OCI-LY1 (cell line): ENCODE data around the gene KRT77.

Experiments used
- CTCF ChIP-seq: fragments of 200-600 bp; sonication (generic), shearing (Covaris generic); IDR thresholded peaks from 2 replicates; pipeline ENCODE4 v1.5.1; 2017; ENCODE audit warnings: mild to moderate bottlenecking, antibody characterized with exemption, low read length, moderate library complexity, mixed read lengths
- EZH2 ChIP-seq: fragments of 200-600 bp; sonication (generic), shearing (Covaris generic); IDR thresholded peaks from 2 replicates; pipeline ENCODE4 v1.8.0; 2017; ENCODE audit warnings: borderline replicate concordance, mixed run types, mild to moderate bottlenecking, antibody characterized with exemption, low read length, moderate library complexity, mixed read lengths

DNA sequence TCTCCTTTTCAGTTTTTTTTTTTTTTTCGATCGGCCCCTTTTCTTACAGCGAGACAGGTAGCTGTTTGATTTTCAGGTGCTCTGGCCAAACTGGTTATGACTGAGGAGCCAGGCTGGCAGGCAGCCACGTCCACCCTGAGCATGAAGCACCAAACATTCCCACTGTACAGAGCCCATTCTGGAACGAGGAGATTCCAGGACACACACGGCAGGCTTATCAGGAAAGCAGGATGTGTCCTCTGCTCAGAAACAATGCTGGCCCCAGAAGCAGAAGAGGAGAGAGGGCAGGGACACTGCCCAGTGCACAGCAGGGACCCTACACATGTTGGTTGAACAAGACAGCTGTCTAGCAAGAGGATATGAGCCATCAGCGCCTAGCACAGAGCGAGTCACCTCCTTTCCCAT is 47.6 kb downstream of the KRT77 start:
- TF ChIP-seq EZH2 (no peak), CTCF (no peak)
